ENCODE measurements around the gene TBC1D8. TPM values are rescaled to one million over a fixed set of nuclear protein-coding genes. Genes with fewer than 3 reads are reported as not detected.

The TBC1D8 gene
- total and polyA plus RNA-seq, 2 experiments from 2014 or later: 18.0 to 36.9 TPM

GRCh38 chr2:100990650-100991403, 160.4 kb downstream of the TBC1D8 start (continued):
- TF ChIP-seq, protein P1, sequence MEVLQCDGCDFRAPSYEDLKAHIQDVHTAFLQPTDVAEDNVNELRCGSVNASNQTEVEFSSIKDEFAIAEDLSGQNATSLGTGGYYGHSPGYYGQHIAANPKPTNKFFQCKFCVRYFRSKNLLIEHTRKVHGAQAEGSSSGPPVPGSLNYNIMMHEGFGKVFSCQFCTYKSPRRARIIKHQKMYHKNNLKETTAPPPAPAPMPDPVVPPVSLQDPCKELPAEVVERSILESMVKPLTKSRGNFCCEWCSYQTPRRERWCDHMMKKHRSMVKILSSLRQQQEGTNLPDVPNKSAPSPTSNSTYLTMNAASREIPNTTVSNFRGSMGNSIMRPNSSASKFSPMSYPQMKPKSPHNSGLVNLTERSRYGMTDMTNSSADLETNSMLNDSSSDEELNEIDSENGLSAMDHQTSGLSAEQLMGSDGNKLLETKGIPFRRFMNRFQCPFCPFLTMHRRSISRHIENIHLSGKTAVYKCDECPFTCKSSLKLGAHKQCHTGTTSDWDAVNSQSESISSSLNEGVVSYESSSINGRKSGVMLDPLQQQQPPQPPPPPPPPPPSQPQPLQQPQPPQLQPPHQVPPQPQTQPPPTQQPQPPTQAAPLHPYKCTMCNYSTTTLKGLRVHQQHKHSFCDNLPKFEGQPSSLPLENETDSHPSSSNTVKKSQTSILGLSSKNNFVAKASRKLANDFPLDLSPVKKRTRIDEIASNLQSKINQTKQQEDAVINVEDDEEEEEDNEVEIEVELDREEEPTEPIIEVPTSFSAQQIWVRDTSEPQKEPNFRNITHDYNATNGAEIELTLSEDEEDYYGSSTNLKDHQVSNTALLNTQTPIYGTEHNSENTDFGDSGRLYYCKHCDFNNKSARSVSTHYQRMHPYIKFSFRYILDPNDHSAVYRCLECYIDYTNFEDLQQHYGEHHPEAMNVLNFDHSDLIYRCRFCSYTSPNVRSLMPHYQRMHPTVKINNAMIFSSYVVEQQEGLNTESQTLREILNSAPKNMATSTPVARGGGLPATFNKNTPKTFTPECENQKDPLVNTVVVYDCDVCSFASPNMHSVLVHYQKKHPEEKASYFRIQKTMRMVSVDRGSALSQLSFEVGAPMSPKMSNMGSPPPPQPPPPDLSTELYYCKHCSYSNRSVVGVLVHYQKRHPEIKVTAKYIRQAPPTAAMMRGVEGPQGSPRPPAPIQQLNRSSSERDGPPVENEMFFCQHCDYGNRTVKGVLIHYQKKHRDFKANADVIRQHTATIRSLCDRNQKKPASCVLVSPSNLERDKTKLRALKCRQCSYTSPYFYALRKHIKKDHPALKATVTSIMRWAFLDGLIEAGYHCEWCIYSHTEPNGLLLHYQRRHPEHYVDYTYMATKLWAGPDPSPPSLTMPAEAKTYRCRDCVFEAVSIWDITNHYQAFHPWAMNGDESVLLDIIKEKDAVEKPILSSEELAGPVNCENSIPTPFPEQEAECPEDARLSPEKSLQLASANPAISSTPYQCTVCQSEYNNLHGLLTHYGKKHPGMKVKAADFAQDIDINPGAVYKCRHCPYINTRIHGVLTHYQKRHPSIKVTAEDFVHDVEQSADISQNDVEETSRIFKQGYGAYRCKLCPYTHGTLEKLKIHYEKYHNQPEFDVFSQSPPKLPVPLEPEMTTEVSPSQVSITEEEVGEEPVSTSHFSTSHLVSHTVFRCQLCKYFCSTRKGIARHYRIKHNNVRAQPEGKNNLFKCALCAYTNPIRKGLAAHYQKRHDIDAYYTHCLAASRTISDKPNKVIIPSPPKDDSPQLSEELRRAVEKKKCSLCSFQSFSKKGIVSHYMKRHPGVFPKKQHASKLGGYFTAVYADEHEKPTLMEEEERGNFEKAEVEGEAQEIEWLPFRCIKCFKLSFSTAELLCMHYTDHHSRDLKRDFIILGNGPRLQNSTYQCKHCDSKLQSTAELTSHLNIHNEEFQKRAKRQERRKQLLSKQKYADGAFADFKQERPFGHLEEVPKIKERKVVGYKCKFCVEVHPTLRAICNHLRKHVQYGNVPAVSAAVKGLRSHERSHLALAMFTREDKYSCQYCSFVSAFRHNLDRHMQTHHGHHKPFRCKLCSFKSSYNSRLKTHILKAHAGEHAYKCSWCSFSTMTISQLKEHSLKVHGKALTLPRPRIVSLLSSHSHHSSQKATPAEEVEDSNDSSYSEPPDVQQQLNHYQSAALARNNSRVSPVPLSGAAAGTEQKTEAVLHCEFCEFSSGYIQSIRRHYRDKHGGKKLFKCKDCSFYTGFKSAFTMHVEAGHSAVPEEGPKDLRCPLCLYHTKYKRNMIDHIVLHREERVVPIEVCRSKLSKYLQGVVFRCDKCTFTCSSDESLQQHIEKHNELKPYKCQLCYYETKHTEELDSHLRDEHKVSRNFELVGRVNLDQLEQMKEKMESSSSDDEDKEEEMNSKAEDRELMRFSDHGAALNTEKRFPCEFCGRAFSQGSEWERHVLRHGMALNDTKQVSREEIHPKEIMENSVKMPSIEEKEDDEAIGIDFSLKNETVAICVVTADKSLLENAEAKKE (CRISPR knock-in tag; IDR thresholded peaks at IDR 0.05): no peak
- no peak for TF ChIP-seq POLR2AphosphoS5 (IDR thresholded peaks at IDR 0.05; ENCODE audit: low read depth)

GRCh38 chr2:100990166-100990565, 161.0 kb downstream of the TBC1D8 start:
- no peaks in the 10 kb centered on the region for H4K20me1 ChIP-seq (replicated peaks; ENCODE audit: insufficient read depth)
- no peaks in the 10 kb centered on the region for H3K9me2 ChIP-seq (ENCODE audit: insufficient read depth)
- no peaks in the 10 kb centered on the region for H3K4me1 ChIP-seq (ENCODE audit: insufficient read depth)
- DNase-seq (ENCODE audit: low spot score) (no peak), ATAC-seq (no peak; the same call in 2 of the 3 replicates)
- H3K27ac Mint-ChIP-seq: no peak overlapping the region
- H3K4me1 Mint-ChIP-seq: peaks cover 14% of the 10 kb centered on the region
- no peak overlapping the region for H3K4me2 ChIP-seq
- H3K79me2 ChIP-seq (replicated peaks; ENCODE audit: insufficient read depth): no peaks in the 10 kb centered on the region
- H3K9me3 Mint-ChIP-seq: no peaks in the 10 kb centered on the region
- H2AFZ ChIP-seq: no peak overlapping the region
- no peak overlapping the region for H3K4me3 ChIP-seq
- no peaks in the 10 kb centered on the region for H3K27me3 ChIP-seq (ENCODE audit: insufficient read depth)
- H3K27ac ChIP-seq (ENCODE audit: low read depth): no peak overlapping the region
- no peak overlapping the region for H3K4me3 Mint-ChIP-seq
- no peaks in the 10 kb centered on the region for H3F3A ChIP-seq (replicated peaks; ENCODE audit: low read depth)
- H3K36me3 ChIP-seq (ENCODE audit: insufficient read depth): no peaks in the 10 kb centered on the region
- peaks cover 6% of the 10 kb centered on the region for H3K27me3 Mint-ChIP-seq (ENCODE audit: insufficient read depth, low read depth, poor library complexity)
- peaks cover 3% of the 10 kb centered on the region; the same call in 1 of the 3 replicates for H3K36me3 Mint-ChIP-seq (ENCODE audit: low read depth)
- TF ChIP-seq ZNF114 (CRISPR knock-in tag; IDR thresholded peaks at IDR 0.05) (no peak), EZH2phosphoT487 (IDR thresholded peaks at IDR 0.05; ENCODE audit: unreplicated experiment) (no peak), JUNB (IDR thresholded peaks at IDR 0.05; ENCODE audit: unreplicated experiment) (no peak), CREB1 (CRISPR knock-in tag; IDR thresholded peaks at IDR 0.05; ENCODE audit: low read depth) (no peak), STAT1 (IDR thresholded peaks at IDR 0.05; ENCODE audit: unreplicated experiment) (no peak), POLR2AphosphoS5 (IDR thresholded peaks at IDR 0.05; ENCODE audit: low read depth) (no peak), ZNF331 (CRISPR knock-in tag; IDR thresholded peaks at IDR 0.05; ENCODE audit: low read depth) (no peak), EZH2 (IDR thresholded peaks at IDR 0.05; ENCODE audit: low read depth, unreplicated experiment) (no peak), NANOG (IDR thresholded peaks at IDR 0.05; ENCODE audit: borderline replicate concordance) (no peak)
- TF ChIP-seq, protein P2, sequence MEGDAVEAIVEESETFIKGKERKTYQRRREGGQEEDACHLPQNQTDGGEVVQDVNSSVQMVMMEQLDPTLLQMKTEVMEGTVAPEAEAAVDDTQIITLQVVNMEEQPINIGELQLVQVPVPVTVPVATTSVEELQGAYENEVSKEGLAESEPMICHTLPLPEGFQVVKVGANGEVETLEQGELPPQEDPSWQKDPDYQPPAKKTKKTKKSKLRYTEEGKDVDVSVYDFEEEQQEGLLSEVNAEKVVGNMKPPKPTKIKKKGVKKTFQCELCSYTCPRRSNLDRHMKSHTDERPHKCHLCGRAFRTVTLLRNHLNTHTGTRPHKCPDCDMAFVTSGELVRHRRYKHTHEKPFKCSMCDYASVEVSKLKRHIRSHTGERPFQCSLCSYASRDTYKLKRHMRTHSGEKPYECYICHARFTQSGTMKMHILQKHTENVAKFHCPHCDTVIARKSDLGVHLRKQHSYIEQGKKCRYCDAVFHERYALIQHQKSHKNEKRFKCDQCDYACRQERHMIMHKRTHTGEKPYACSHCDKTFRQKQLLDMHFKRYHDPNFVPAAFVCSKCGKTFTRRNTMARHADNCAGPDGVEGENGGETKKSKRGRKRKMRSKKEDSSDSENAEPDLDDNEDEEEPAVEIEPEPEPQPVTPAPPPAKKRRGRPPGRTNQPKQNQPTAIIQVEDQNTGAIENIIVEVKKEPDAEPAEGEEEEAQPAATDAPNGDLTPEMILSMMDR (conservative IDR thresholded peaks at IDR 0.05; ENCODE audit: low read depth in 2 of 2): no peak
- TF ChIP-seq, protein P3, sequence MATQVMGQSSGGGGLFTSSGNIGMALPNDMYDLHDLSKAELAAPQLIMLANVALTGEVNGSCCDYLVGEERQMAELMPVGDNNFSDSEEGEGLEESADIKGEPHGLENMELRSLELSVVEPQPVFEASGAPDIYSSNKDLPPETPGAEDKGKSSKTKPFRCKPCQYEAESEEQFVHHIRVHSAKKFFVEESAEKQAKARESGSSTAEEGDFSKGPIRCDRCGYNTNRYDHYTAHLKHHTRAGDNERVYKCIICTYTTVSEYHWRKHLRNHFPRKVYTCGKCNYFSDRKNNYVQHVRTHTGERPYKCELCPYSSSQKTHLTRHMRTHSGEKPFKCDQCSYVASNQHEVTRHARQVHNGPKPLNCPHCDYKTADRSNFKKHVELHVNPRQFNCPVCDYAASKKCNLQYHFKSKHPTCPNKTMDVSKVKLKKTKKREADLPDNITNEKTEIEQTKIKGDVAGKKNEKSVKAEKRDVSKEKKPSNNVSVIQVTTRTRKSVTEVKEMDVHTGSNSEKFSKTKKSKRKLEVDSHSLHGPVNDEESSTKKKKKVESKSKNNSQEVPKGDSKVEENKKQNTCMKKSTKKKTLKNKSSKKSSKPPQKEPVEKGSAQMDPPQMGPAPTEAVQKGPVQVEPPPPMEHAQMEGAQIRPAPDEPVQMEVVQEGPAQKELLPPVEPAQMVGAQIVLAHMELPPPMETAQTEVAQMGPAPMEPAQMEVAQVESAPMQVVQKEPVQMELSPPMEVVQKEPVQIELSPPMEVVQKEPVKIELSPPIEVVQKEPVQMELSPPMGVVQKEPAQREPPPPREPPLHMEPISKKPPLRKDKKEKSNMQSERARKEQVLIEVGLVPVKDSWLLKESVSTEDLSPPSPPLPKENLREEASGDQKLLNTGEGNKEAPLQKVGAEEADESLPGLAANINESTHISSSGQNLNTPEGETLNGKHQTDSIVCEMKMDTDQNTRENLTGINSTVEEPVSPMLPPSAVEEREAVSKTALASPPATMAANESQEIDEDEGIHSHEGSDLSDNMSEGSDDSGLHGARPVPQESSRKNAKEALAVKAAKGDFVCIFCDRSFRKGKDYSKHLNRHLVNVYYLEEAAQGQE (IDR thresholded peaks at IDR 0.05; ENCODE audit: unreplicated experiment): no peak

All from GM23338 (cell line).